Breast epithelium (tissue), 4 donors: ENCODE results near the gene OR5K1. TPM values are rescaled to one million over a fixed set of nuclear protein-coding genes. Genes with fewer than 3 reads are reported as not detected.

Experiments used
- DNase-seq, 2 donors: peaks; one replicate each; pipeline ENCODE4 v3.0.0-alpha.2; 2019; ENCODE audit warnings: low spot score in 2 of 2
- H3K27ac ChIP-seq, 2 donors: fragments of 200-600 bp; sonication (generic) in 1 of 2; one replicate each; pipeline ENCODE4 v1.5.1; 2016 to 2019; ENCODE audit warnings: mild to moderate bottlenecking in 1 of 2
- H3K27me3 ChIP-seq, 2 donors: fragments of 200-600 bp; sonication (generic) in 1 of 2; one replicate each; pipeline versions ENCODE4 v1.5.1 to v1.6.0; 2017 to 2019; ENCODE audit warnings: control low read depth in 1 of 2, mild to moderate bottlenecking in 1 of 2
- H3K36me3 ChIP-seq: fragments of 200-600 bp; one replicate; pipeline ENCODE4 v1.5.1; 2019
- H3K4me1 ChIP-seq, 2 donors: fragments of 200-600 bp; sonication (generic); one replicate each; pipeline ENCODE4 v1.5.1; 2016 to 2019; ENCODE audit warnings: control low read depth in 1 of 2
- H3K4me3 ChIP-seq, 3 donors: fragments of 200-600 bp; sonication (generic); 1 replicate in 2 of 3; 2 replicates in 1 of 3; pipeline ENCODE4 v1.5.1; 2016 to 2019; ENCODE audit warnings: mild to moderate bottlenecking in 3 of 3, moderate library complexity in 2 of 3
- H3K9me3 ChIP-seq, 2 donors: fragments of 200-600 bp; sonication (generic) in 1 of 2; one replicate each; pipeline ENCODE4 v1.5.1; 2016 to 2019; ENCODE audit warnings: control low read depth in 1 of 2
- CTCF ChIP-seq, 3 donors: fragments of 450-650 bp; IDR thresholded peaks; one replicate each; pipeline ENCODE4 v1.5.1; 2016 to 2017; ENCODE audit warnings: antibody characterized with exemption in 3 of 3, mild to moderate bottlenecking in 3 of 3, moderate library complexity in 3 of 3
- POLR2A ChIP-seq: fragments of 450-650 bp; IDR thresholded peaks from one replicate; pipeline ENCODE4 v1.6.1; 2016; ENCODE audit warnings: antibody characterized with exemption, mild to moderate bottlenecking, moderate library complexity
- POLR2AphosphoS5 ChIP-seq, 3 donors: sonication (generic); formaldehyde crosslinking; IDR thresholded peaks; one replicate each; pipeline ENCODE4 v1.6.1; 2017; ENCODE audit warnings: antibody characterized with exemption in 3 of 3
- intact Hi-C: fragments of 100-400 bp; cut with DNase I; formaldehyde crosslinking; loops from one replicate; pipeline ENCODE4 v1.15.1; 2023; ENCODE audit warnings: low total_unique reads
- total RNA-seq, 3 donors: library from RNA; depleted of rRNA; stranded (reverse); fragments of >200 nt; gene quantifications; one replicate each; pipeline ENCODE4 v1.1.0, GENCODE V29; 2016

OR5K1 gene
- total RNA-seq: not detected

- Histone ChIP-seq H3K36me3 (no peaks in the 10 kb centered on the region), H3K4me1 (no peaks in the 10 kb centered on the region), H3K9me3 (peaks cover 2 to 4% of the 10 kb centered on the region in 2 donors), H3K27ac (no peak within 1 kb of the TSS), H3K4me3 (no peak within 1 kb of the TSS), H3K27me3 (no peaks in the 10 kb centered on the region)
- DNase-seq: no peak
- intact Hi-C loops: no loop called here
- TF ChIP-seq POLR2A: no peak
- TF ChIP-seq CTCF (IDR thresholded peaks at IDR 0.05): no peak
- TF ChIP-seq POLR2AphosphoS5 (IDR thresholded peaks at IDR 0.05): no peak
Measured at GRCh38 chr3:98462901-98463300, at the start of gene OR5K1. OR5K1 (plus strand) TSS chr3:98463201; CDS start chr3:98469577, 6,376 bp downstream.

GRCh38 chr3:98432575-98432974, 30.4 kb upstream of the OR5K1 start:
- intact Hi-C loops: no loop called here

GRCh38 chr3:98433764-98434163, 29.2 kb upstream of the OR5K1 start:
- intact Hi-C loops: no loop called here

More at GRCh38 chr3:98432575-98432974, 30.4 kb upstream of the OR5K1 start:
- no peaks in the 10 kb centered on the region for H3K27me3 ChIP-seq
- no peaks in the 10 kb centered on the region for H3K36me3 ChIP-seq
- H3K27ac ChIP-seq: no peak overlapping the region
- H3K4me3 ChIP-seq: no peak overlapping the region
- peaks cover 18 to 26% of the 10 kb centered on the region in 2 donors for H3K9me3 ChIP-seq
- DNase-seq: no peak
- TF ChIP-seq CTCF (IDR thresholded peaks at IDR 0.05) (no peak), POLR2AphosphoS5 (IDR thresholded peaks at IDR 0.05) (no peak), POLR2A (no peak)
- H3K4me1 ChIP-seq: no peaks in the 10 kb centered on the region

GRCh38 chr3:98434412-98434811, 28.6 kb upstream of the OR5K1 start:
- no peaks in the 10 kb centered on the region for H3K36me3 ChIP-seq
- H3K9me3 ChIP-seq: peaks cover 5 to 12% of the 10 kb centered on the region in 2 donors
- TF ChIP-seq CTCF (IDR thresholded peaks at IDR 0.05) (no peak), POLR2AphosphoS5 (IDR thresholded peaks at IDR 0.05) (no peak), POLR2A (no peak)
- no peak overlapping the region for H3K4me3 ChIP-seq
- no peak for DNase-seq
- no peaks in the 10 kb centered on the region for H3K27me3 ChIP-seq
- no peak overlapping the region for H3K27ac ChIP-seq
- intact Hi-C loops: no loop called here
- no peaks in the 10 kb centered on the region for H3K4me1 ChIP-seq

More at GRCh38 chr3:98433764-98434163, 29.2 kb upstream of the OR5K1 start:
- Histone ChIP-seq H3K27me3 (no peaks in the 10 kb centered on the region), H3K4me3 (no peak overlapping the region), H3K36me3 (no peaks in the 10 kb centered on the region), H3K9me3 (peaks cover 11 to 18% of the 10 kb centered on the region in 2 donors), H3K4me1 (no peaks in the 10 kb centered on the region), H3K27ac (no peak overlapping the region)
- no peak for DNase-seq
- TF ChIP-seq POLR2A (no peak), CTCF (IDR thresholded peaks at IDR 0.05) (no peak), POLR2AphosphoS5 (IDR thresholded peaks at IDR 0.05) (no peak)

- intact Hi-C loops: no loop called here
- TF ChIP-seq POLR2AphosphoS5 (IDR thresholded peaks at IDR 0.05) (no peak), CTCF (IDR thresholded peaks at IDR 0.05) (no peak), POLR2A (no peak)
- Histone ChIP-seq H3K4me3 (no peak overlapping the region), H3K27me3 (no peaks in the 10 kb centered on the region), H3K4me1 (no peaks in the 10 kb centered on the region), H3K27ac (no peak overlapping the region), H3K36me3 (no peaks in the 10 kb centered on the region), H3K9me3 (no peaks in the 10 kb centered on the region)
- DNase-seq: no peak
Measured at GRCh38 chr3:98440283-98440682, 22.7 kb upstream of the OR5K1 start.
